Tibial nerve (tissue), 3 donors: Measurements from ENCODE around the gene TEX2.

Source experiments
- EP300 ChIP-seq, 2 donors: sonication (generic); formaldehyde crosslinking; IDR thresholded peaks; one replicate each; pipeline ENCODE4 v1.6.1; 2017; ENCODE audit warnings: antibody characterized with exemption in 2 of 2, mild to moderate bottlenecking in 1 of 2
- POLR2A ChIP-seq, 2 donors: fragments of 450-650 bp; IDR thresholded peaks; one replicate each; pipeline ENCODE4 v1.6.1; 2017; ENCODE audit warnings: antibody characterized with exemption in 2 of 2, mild to moderate bottlenecking in 2 of 2, moderate library complexity in 2 of 2

DNA sequence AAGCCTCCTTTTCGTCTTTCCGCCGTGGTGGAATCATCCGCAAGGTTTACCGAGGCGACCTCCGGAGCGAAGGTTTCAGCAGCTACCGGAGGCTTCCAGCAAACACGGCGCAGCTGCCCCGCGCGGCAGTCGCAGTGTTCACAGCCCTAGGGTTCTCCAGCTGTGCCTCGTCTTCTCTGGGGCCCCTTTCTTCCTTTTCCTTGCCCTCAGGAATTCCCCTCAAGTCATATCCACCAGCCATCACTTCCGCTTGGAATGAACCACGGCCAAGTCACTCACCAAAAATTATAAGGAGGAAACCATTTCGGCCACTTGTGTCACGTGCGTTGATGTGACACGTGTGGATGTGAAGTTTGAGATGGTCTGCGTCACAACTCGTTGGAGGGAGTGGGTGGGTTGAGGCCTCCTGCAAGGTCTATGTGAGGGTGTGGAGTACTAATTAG, 132.5 kb downstream of the TEX2 start:
- TF ChIP-seq EP300 (IDR thresholded peaks at IDR 0.05) (no peak), POLR2A (IDR thresholded peaks at IDR 0.05) (no peak)
